Suprapubic skin (tissue), 4 donors: ENCODE data around the gene MAEA. TPM values are rescaled to one million over a fixed set of nuclear protein-coding genes. Genes with fewer than 3 reads are reported as not detected.

Experiments used
- DNase-seq, 2 donors: peaks; one replicate each; pipeline ENCODE4 v3.0.0-alpha.2; 2019; ENCODE audit warnings: low spot score in 2 of 2
- H3K27ac ChIP-seq: fragments of 200-600 bp; sonication (generic); one replicate; pipeline ENCODE4 v1.5.1; 2019
- H3K27me3 ChIP-seq: fragments of 200-600 bp; sonication (generic); one replicate; pipeline ENCODE4 v1.5.1; 2019
- H3K36me3 ChIP-seq: fragments of 200-600 bp; sonication (generic); one replicate; pipeline ENCODE4 v1.5.1; 2019
- H3K4me1 ChIP-seq: fragments of 200-600 bp; sonication (generic); one replicate; pipeline ENCODE4 v1.5.1; 2019
- H3K4me3 ChIP-seq: fragments of 200-600 bp; sonication (generic); one replicate; pipeline ENCODE4 v1.5.1; 2019; ENCODE audit warnings: mild to moderate bottlenecking
- H3K9me3 ChIP-seq: fragments of 200-600 bp; sonication (generic); one replicate; pipeline ENCODE4 v1.5.1; 2019
- EP300 ChIP-seq: sonication (generic); formaldehyde crosslinking; IDR thresholded peaks from one replicate; pipeline ENCODE4 v1.6.1; 2017; ENCODE audit warnings: antibody characterized with exemption
- POLR2A ChIP-seq, 2 donors: fragments of 450-650 bp; IDR thresholded peaks; one replicate each; pipeline ENCODE4 v1.6.1; 2017; ENCODE audit warnings: antibody characterized with exemption in 2 of 2, mild to moderate bottlenecking in 2 of 2, moderate library complexity in 2 of 2
- POLR2AphosphoS5 ChIP-seq, 3 donors: sonication (generic); formaldehyde crosslinking; IDR thresholded peaks; one replicate each; pipeline ENCODE4 v1.6.1; 2017; ENCODE audit warnings: antibody characterized with exemption in 3 of 3
- WGBS: methylation state at CpG from one replicate; pipeline ENCODE4 v1.1.5; 2018; 5-methylcytosine and 5-hydroxymethylcytosine counted together
- total RNA-seq, 4 donors: library from RNA; depleted of rRNA; stranded (reverse); fragments of >200 nt; gene quantifications; one replicate each; pipeline ENCODE4 v1.1.0, GENCODE V29; 2016
- TF ChIP-seq, protein P1 (sequence below), 2 donors: fragments of 200-600 bp in 1 of 2; fragments of 450-650 bp in 1 of 2; sonication (generic) in 1 of 2; IDR thresholded peaks; one replicate each; pipeline ENCODE4 v1.5.1; 2016 to 2019; ENCODE audit warnings: antibody characterized with exemption in 2 of 2, mild to moderate bottlenecking in 1 of 2, moderate library complexity in 1 of 2

MAEA gene
- total RNA-seq, 4 donors from 2014 or later = 58.7 to 112 (median 69.5) TPM

DNA sequence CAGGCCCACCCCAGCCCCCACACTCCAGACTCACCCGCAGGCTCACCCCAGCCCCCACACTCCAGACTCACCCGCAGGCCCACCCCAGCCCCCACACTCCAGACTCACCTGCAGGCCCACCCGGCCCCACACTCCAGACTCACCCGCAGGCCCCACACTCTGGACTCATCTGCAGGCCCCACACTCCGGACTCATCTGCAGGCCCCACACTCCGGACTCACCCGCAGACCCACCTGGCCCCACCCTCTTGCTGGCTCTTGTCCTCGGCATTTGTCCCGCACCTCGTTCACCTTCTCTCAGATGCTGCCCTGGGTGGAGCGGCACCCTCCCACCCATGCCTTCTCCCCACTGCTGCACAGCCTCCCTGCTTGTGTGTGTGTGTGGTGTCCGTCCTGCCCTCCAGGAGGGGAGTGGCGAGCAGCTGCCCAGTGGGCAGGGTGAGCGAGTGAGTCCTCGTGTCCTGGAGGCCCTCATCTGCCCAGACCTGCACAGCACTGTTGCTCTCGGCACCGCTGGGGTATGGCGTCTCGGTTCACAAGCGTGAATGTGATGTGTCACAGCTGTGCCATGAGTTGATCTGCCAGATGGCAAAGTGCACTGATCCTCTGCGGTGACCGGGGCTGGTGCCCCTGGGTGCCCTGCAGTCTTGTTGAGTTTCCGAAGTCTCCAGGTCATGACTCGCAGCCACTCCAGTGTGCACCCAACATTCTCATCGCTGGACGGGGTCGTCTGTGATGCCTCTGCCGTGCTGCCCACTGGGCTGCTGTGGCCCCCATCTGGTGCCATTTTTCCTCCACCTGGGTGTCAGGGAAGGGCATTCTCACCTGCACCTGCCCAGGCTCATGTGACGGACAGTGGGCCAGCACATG lies 27.7 kb downstream of the MAEA start:
- H3K36me3 ChIP-seq = peaks cover 93% of the 10 kb centered on the region
- no peaks in the 10 kb centered on the region for H3K27me3 ChIP-seq
- H3K9me3 ChIP-seq = no peaks in the 10 kb centered on the region
- no peak overlapping the region for H3K27ac ChIP-seq
- peak in 1 of 2 donors; percentile 61 for DNase-seq
- 89% methylated on average over 22 of the region's 29 CpGs for WGBS
- H3K4me3 ChIP-seq = no peak overlapping the region
- TF ChIP-seq POLR2AphosphoS5 (IDR thresholded peaks at IDR 0.05) = no peak
- TF ChIP-seq EP300 = no peak
- TF ChIP-seq, protein P1, sequence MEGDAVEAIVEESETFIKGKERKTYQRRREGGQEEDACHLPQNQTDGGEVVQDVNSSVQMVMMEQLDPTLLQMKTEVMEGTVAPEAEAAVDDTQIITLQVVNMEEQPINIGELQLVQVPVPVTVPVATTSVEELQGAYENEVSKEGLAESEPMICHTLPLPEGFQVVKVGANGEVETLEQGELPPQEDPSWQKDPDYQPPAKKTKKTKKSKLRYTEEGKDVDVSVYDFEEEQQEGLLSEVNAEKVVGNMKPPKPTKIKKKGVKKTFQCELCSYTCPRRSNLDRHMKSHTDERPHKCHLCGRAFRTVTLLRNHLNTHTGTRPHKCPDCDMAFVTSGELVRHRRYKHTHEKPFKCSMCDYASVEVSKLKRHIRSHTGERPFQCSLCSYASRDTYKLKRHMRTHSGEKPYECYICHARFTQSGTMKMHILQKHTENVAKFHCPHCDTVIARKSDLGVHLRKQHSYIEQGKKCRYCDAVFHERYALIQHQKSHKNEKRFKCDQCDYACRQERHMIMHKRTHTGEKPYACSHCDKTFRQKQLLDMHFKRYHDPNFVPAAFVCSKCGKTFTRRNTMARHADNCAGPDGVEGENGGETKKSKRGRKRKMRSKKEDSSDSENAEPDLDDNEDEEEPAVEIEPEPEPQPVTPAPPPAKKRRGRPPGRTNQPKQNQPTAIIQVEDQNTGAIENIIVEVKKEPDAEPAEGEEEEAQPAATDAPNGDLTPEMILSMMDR (IDR thresholded peaks at IDR 0.05) = no peak
- TF ChIP-seq POLR2A (IDR thresholded peaks at IDR 0.05) = no peak
- H3K4me1 ChIP-seq = no peaks in the 10 kb centered on the region

DNA sequence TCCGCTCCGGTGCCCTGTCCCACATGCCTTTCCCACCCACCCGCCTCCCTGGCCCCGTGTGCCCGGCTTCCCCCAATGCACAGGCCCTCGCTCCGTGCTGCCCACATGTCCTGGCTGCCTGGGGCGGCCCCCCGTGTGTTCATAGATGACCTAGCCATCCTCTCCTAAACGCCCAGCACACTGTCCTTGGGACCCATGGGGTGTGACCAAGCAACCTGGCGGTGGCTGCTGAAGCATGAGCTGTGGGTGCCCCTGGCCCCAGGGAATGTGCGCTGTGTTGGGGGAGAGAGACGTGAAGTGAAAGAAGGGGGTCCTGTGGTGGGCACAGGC lies 28.3 kb downstream of the MAEA start:
- Histone ChIP-seq H3K9me3 (no peaks in the 10 kb centered on the region), H3K27ac (no peak overlapping the region), H3K27me3 (no peaks in the 10 kb centered on the region), H3K4me3 (no peak overlapping the region), H3K4me1 (no peaks in the 10 kb centered on the region), H3K36me3 (peaks cover 90% of the 10 kb centered on the region)
- no peak for TF ChIP-seq POLR2AphosphoS5 (IDR thresholded peaks at IDR 0.05)
- TF ChIP-seq, protein P1 (IDR thresholded peaks at IDR 0.05) = no peak
- TF ChIP-seq POLR2A (IDR thresholded peaks at IDR 0.05) = no peak
- no peak for TF ChIP-seq EP300
- WGBS = 90% methylated on average over 10 of the region's 13 CpGs
- DNase-seq = no peak

DNA sequence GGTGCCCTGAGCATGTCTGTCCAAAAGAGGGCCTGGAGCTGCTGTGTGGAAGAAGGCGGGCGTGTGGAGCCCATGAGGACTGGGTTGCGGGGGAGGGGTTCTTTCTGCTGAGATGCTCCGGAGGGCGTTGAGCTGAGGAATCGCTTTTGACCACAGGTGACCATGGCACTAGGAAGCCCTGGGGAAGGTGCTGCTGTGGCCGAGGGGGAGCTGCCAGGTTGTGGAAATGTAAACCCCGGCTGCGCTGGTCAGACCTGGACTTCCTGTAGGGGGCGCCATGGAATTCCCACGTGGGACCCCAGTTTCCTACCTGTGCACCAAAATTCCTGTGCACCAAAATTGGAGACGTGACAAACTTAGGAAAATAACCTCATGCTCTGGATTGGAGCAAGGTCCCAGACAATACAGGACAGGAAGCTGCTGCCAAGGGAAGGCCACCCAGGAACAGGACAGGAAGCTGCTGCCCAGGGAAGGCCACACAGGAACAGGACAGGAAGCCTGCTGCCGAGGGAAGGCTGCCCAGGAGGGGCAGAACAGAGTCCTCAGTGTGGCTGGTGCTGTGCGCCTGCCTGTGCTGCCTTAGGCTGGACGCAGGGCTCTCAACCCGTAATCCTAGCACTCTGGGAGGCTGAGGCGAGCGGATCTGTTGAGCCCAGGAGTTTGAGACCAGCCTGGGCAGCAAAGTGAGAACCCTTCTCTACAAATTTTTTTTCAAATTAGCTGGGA lies 29.0 kb downstream of the MAEA start:
- no peak for DNase-seq
- Histone ChIP-seq H3K36me3 (peaks cover 88% of the 10 kb centered on the region), H3K4me3 (no peak overlapping the region), H3K27ac (no peak overlapping the region), H3K27me3 (no peaks in the 10 kb centered on the region), H3K9me3 (no peaks in the 10 kb centered on the region), H3K4me1 (no peaks in the 10 kb centered on the region)
- 90% methylated on average over 18 of the region's 18 CpGs for WGBS
- TF ChIP-seq POLR2A (IDR thresholded peaks at IDR 0.05) (no peak), POLR2AphosphoS5 (IDR thresholded peaks at IDR 0.05) (no peak), EP300 (no peak)
- TF ChIP-seq, protein P1 (IDR thresholded peaks at IDR 0.05) = peak in 1 of 2 donors; percentile 11

DNA sequence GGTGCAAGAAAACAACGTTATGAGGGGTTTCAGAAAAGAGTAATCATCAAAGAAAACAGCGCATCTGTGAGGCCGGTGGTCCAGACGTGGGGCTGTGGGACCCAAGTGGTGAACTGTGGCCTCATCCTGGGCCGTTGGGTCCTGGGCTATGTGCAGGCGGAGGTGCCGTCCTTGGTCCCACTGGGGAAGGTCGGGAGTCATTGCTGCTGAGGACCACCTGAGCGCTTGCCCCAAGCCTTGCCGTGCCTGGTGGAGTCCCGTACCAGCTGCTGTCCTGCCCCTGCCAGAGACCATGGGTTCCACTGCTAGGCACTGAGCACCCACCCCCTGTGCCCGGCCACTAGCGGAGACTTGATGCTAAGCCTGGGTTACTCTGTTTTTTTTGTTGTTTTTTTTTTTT lies 31.8 kb downstream of the MAEA start:
- Histone ChIP-seq H3K36me3 (peaks cover 77% of the 10 kb centered on the region), H3K9me3 (no peaks in the 10 kb centered on the region), H3K27me3 (no peaks in the 10 kb centered on the region), H3K4me3 (no peak overlapping the region), H3K4me1 (no peaks in the 10 kb centered on the region), H3K27ac (no peak overlapping the region)
- TF ChIP-seq POLR2AphosphoS5 (IDR thresholded peaks at IDR 0.05) = no peak
- no peak for TF ChIP-seq POLR2A (IDR thresholded peaks at IDR 0.05)
- TF ChIP-seq EP300 = no peak
- TF ChIP-seq, protein P1 (IDR thresholded peaks at IDR 0.05) = no peak
- DNase-seq = no peak
- WGBS = 91% methylated on average over 13 of the region's 13 CpGs
